ENCODE measurements around the gene SORCS1.

- TF ChIP-seq CTCF (conservative IDR thresholded peaks at IDR 0.05; ENCODE audit: low read depth in 2 of 2) (no peak), POLR2AphosphoS5 (IDR thresholded peaks at IDR 0.05; ENCODE audit: low read depth) (no peak), ZNF114 (CRISPR knock-in tag; IDR thresholded peaks at IDR 0.05) (no peak)
These were observed 166.8 kb downstream of the SORCS1 start for GRCh38 chr10:106997721-106998120.

Data from GM23338 (cell line).